ENCODE measurements around the gene CRYGS.

GRCh38 chr3:186519021-186519658 is 25.0 kb downstream of the CRYGS start:
- TF ChIP-seq REST (IDR thresholded peaks at IDR 0.05; ENCODE audit: low read depth), result no peak
- TF ChIP-seq CTCF (IDR thresholded peaks at IDR 0.05 in 2 of 3, conservative IDR thresholded peaks at IDR 0.05 in 1 of 3; ENCODE audit: borderline replicate concordance in 1 of 3, insufficient read depth in 1 of 3, low read depth in 2 of 3, low read length in 2 of 3), result no peak
- TF ChIP-seq TCF7L2 (IDR thresholded peaks at IDR 0.05; ENCODE audit: borderline replicate concordance, extremely low read depth, insufficient read depth, insufficient read length), result no peak
- TF ChIP-seq MAX (IDR thresholded peaks at IDR 0.05), result no peak
- no peak for TF ChIP-seq EZH2phosphoT487 (IDR thresholded peaks at IDR 0.05; ENCODE audit: borderline replicate concordance)
- TF ChIP-seq POLR2A (IDR thresholded peaks at IDR 0.05; ENCODE audit: borderline replicate concordance, extremely low read depth, insufficient read depth, insufficient read length), result no peak
- no peak for TF ChIP-seq POLR2AphosphoS5 (IDR thresholded peaks at IDR 0.05; ENCODE audit: low read depth, low read length)
- no peak for TF ChIP-seq ZBTB33 (IDR thresholded peaks at IDR 0.05; ENCODE audit: extremely low read depth, insufficient replicate concordance, low read length)
- no peak for TF ChIP-seq EZH2 (IDR thresholded peaks at IDR 0.05)
- TF ChIP-seq YY1 (IDR thresholded peaks at IDR 0.05; ENCODE audit: extremely low read depth, insufficient replicate concordance, low read depth, low read length), result no peak
- no peak for TF ChIP-seq CEBPB (IDR thresholded peaks at IDR 0.05; ENCODE audit: low read depth)
- no peak for TF ChIP-seq CBX3 (IDR thresholded peaks at IDR 0.05; ENCODE audit: low read depth)

Measured in HCT116 (cell line).